ENCODE measurements around the gene CA5A.
A peak's percentile ranks its signal among the peaks of the same experiment; 100 is the strongest.

Gene CA5A

DNA sequence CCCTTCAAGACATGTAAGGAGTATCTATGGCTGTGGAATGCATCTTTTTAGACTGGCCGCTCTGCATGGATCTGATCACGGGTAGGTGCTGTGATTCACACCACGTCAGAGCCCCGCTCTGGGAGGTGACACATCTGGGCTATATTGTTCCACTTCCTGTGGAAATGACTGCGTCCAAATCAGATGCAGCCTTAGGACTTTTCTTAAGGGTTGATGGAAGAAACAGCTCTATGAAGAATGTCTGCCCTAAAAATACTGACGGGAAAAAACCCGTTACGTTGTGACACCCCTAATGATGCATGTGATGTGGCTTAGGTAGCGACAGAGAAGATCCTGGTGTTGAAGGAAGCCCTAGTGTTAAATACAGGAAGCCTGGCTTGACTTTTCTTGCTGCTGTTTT lies 27.1 kb upstream of the CA5A start:
- no peak for DNase-seq

DNA sequence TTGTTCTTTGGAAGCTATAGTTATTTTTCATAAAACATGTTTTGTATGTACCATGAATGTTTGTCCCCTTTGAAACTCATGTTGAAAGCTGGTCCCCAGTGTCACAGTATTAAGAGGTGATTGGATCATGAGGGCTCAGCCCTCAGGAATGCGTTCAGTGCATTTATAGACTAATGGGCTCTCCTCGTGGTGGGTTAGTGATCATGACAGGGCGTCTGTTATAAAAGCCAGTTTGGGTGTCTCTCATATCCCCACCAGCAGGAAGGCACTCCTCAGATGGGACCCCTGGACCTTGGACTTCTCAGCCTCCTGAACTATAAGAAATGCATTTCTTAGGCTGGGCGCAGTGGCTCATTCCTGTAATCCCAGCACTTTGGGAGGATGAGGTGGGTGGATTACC lies 25.3 kb upstream of the CA5A start:
- DNase-seq = no peak

DNA sequence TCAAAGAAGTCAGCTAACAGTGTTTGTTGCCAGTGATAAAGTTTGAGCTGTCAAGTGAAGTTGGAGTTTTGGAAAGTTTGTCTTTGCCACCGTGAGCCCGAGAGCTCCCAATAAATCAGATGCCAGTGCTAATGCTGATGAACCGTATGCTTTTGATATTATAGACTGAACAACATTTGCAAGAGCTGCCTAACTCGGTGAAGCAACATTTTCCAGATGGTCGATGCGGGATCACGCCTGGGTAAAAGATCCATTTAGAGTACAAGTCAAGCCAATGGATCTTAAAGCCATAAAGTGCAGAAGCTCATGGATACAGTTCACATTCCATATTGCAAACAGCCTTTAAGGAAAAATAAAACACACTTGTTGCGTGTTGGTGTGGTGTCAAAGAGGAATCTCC lies 24.5 kb upstream of the CA5A start:
- DNase-seq = no peak

DNA sequence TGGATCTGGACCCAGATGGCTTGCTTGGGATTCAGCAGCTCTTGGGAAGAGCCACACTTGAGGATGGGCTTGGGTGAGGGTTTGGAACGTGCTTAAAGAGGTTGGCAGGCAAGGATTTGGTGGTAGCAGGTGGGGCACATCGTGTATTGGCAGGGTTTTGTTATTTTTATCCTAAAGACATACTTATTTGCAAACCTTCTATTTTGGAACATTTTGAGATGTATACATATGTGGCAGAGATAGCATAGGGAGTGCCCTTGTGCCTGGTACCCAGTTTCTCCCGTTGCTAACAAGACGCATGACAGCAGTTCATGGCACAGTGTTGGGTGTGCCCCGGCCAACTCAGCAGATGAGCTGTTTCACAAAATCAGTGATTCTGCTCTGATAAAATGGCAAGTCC lies 24.0 kb upstream of the CA5A start:
- no peak for DNase-seq

DNA sequence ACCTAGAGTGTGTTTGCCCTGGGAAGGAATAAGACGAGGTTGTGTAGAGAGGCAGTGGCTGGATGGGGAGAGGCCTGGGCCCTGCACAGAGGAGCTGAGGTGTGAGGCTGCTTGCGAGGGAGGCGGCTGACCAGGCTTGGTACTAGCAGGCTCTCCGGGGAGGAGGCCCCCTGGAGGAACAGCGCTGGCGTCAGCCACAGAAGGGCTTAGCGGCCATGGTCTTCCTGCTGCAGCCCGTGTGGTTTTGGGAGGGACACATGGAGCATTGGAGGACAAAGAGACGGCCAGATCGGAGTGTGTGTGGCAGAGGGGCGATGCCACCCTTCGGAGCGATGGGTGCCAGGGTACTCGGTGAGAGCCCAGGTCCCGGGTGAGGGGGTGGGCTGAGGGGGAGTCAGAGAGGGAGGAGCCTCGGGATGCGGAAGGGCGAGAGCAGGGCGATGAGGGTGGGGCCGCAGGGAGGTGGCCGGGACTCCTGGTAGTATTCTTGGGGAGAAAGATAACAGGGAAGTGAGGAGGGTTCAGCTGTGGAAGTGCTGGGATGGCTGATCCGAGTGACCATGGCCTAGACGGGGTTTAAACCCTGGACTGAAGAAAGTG lies 23.2 kb upstream of the CA5A start:
- DNase-seq = no peak

DNA sequence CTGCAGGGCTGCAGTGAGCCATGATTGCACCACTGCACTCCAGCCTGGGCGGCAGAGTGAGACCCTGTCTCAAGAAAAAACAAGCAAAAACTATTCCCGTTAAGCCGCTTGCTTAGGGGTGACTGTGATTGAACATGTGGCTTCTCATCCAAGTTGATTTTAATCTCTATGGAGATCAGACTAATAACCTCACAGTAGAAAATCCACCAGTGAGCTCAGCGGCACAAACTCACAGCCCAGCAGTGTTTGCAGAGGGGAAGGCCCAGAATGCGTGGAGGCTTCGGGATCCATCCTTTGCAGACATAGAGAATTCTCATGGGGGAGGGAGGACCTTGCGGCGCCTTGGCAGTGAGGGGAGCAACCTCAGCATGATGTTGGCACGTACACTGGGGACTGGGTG lies 22.3 kb upstream of the CA5A start:
- no peak for DNase-seq

DNA sequence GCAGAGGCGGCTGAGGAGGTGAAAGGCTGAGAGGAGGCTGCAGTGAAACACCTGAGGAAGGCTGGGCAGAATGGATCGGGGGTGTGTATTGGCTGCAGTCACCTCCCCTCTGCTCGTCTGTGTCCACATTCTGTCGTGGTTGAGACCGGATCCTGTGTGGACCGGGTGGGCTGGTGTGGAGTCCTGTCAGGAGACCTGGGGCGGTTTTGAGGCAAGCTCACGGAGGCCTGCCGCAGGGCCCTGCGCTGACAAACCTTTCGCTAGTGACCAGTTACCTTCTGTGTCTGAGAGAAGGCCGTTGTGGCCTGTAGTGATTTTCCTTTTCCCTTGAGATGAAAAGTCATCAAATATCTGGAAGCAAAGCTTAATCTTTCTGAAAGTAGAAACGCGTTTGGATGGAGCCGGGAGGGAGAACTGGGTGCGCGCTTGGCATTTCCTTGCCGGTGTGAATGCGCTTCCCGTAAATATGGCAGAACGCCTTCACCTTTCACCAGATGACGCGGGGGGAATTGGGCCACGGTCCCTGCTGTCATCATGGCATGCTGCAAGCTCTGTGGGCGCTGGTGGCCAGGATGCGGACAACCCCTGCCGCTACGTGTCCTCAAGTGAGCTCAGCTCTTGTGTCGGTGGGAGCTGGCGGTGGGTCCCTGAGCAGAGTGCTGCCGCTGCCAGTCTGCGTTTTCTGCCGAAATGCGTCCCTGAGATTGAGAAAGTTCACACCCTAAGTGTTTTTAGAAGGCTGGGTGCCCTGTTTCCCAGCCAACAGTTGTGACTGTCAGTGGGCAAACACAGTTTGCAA lies 21.2 kb upstream of the CA5A start:
- DNase-seq = no peak

DNA sequence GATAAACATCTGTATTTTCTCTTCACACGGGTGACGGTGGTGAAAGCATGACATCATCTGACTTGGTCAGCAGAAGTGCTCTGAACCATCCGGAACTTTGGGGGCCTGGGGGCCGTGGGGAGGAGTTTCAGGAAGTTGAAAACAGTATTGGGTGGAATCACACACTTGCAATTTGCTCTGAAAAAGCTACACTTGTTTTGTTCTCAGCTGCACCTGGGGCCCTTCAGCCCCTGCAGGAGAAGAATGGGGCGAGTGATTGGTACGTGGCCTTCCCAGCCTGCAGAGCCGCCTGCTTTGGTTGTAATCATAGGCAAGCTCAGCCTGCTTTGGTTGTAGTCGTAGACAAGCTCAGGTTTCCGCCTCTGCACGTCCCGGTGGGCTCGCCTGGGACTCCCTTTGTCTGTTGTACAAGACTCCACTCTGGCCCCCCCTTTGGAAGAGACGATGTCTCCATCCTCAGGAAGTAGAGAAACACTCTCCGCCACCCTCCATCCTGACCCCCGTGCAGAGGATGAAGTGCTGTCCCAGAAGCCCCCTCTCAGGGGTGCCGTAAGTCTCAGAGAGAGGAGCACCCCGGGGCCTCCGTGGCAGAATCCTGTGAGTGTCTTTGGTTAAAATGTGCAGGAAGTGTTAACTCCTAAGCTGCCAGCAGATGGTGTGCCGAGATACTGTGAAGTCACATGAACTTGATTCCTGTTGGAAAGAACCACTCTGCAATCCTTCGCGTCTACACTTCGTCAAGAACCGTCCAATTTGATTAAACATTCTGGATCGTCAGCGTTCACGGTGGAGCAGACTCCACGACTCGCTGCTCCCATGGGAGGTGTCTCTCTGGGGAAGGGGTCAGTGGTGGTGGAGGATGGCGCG lies 20.3 kb upstream of the CA5A start:
- DNase-seq = peak; percentile 72

DNA sequence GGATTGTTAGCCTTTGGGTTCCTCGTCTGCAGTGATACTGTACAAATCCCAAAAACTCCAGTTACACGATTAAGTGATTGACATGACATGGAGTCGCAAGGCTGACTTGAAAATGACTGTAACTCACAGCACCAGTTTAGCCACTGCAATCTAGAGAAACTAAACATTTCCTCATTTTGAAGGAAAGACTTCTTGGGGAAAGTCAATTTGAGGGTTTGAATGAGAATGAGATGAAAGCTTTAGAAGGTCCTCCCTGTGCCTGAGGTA lies 19.7 kb upstream of the CA5A start:
- no peak for DNase-seq

DNA sequence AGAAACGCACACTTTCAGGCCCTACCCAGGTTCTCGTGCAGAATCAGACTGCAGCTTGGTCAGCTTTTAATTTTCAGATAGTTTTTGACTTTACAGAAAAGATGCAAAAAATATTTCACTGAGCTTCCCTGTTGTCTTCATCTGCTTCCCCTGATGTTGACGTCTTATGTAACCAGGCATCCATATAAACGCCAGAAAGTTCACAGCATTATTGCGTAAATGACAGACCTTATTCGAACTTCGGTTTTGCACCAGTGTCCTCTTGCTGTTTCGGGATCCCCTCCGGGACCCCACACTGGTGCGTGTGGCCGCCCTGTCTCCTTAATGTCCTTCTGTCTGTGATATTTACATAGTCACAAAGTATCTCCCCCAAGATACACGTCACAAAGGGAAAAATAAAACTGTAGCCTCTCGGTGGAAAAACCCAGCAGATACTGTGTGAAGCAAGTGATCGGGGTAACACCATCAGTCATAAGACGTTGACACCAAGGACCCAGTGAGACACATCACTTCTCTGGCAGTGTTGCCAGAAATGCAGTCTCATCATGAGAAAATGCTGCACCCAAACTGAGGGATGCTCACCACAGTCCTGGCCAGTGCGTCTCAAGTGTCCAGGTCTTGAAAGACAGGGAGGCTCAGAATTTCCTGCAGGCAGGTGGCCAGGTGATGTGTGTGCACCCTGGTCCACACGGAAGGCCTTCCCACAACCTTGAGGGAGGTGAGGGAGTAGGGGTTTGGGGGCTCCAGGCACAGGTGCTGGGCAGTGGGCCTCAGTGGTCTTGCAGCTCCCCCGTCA lies 19.2 kb upstream of the CA5A start:
- no peak for DNase-seq

DNA sequence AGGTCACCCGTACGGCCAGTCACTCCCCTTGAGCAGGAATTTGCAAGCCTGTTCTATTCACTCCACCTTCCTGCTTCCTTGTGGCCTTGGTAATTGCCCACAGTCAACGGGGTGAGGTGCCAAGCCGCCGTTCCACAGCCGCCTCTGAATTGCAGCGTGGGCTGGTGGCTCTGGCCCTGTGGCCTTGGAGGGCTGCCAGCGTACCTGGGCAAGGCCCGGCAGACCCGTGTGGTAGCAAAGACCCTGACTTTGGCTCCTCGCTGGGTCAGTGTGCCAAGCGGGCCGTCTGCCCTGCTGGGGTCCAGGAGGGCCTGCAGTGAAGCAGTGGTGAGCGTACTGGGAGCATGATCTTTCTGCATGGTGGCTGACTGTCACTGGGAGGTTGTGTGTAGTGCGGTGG lies 18.5 kb upstream of the CA5A start:
- no peak for DNase-seq

DNA sequence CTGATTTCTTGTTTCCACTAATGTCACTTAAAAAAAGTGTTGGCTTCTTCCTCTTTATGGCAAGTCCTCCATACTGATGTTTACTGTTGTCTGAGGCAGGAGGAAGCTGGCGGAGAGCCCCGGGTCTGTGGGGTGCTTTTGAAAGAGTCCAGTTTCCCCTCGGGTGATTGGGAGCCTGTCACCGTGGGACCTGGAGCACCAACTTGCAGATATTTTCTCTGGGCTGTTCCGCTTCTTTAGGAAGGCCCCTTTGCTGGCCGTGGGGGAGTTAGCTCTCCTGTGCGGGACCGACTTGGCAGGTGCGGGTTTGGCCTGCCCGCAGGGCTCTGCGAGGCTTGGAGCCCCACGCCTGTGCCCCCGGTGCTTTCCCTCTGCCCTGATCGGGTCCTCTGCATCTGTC lies 18.0 kb upstream of the CA5A start:
- DNase-seq = no peak

DNA sequence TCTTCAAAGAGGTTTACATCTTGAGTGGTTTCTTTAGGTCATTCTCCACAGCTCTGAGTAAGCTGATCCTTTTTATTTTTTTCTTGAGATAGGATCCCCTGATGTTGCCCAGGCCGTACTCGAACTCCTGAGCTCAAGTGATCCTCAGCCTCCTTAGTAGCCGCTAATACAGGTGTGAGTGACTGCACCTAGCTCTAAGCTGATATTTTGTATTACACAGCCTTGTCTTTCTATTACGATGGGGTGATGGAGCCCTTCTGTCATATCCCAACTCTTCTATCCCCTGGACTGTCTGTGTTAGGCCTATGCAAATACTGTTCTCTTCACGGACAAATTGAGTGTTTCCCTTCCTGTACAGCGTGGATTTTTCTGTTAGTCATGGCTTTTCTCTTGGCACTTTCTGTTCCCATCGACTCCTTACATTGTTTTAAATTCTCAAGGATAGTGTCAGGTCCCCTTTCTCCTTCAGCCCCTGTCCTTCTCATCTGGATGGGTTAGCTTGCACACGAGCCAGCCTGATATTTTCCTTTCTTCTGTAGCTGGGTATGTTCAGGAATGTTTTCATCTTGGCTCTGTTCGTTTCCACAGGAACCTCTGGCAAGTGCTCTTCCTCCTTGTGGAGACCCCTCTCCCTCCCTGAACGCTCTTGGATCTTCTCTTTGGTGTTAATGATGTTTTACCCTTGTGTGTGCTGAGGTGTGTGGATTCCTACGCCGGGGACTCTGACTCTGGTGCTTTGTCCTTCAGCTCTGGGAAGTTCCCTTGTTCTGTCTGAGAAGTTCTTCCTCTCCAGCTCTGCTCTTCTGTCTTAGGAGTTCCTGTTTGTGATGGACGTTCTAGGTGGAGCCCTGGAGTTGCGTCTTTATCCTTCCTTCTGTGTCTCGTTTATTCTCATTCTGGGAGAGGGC lies 17.2 kb upstream of the CA5A start:
- no peak for DNase-seq

DNA sequence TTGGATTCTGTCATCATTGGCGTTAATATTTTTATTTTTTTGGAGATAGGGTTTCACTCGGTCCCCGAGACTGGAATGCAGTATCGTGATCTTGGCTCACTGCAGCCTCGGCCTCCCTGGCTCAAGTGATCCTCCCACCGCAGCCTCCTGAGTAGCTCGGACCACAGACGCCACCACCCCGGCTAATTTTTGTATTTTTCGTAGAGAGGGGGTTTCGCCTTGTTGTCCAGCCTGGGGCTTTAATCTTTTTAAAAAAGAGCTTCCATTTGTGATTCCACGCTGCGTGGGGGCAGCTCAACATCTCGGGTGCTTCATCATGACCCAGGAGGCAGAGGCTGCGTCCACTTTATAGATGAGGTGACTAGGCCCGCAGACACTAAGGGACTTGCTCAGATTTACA lies 16.4 kb upstream of the CA5A start:
- DNase-seq = no peak

DNA sequence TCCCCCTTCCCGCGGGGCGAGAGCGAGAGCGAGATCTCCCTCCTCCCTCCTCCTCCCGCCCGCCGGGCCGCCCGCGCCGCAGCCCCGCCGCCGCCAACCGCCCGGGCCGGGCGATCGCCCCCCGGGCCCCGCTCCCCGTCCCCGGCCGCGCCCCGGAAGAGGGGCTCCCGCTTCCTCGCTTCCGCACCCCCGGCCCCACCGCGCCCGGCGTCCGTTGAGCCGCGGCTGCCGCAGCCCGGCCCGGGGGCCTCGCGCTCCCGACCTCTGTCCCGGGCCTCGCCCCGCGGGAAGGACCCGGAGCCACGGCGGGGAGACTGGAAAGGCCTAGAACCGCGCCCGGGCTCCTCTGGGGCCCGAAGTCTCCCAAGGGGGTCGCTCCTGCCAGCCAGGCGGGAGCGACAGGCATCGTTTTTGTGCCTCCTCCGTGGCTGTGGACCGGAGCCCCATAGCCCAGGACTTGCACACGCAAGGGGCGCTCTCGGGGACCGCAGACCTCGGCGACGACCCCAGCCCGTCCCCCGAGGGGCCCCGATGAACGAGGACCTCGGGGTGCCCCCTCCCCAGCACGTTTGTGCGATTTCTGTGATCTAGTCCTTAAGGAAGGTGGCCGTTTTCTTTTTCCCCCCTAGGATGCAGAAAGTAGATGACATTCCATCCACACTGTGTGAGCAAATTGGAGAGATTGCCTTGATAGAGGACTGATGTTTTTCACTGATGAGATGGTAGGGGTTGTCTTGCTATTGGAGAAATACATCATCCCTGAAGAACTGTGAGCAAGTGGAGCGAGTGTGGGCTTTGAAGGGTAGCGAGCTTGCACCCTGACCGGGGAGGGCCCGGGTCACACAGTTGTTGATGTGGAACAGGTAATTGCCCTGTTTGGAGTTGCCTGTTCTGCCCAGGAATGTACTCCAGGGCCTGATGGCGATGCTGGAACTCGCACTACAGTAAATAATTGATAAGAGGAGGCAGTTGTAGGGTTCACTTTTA lies 15.5 kb upstream of the CA5A start:
- peak; percentile 79 for DNase-seq

DNA sequence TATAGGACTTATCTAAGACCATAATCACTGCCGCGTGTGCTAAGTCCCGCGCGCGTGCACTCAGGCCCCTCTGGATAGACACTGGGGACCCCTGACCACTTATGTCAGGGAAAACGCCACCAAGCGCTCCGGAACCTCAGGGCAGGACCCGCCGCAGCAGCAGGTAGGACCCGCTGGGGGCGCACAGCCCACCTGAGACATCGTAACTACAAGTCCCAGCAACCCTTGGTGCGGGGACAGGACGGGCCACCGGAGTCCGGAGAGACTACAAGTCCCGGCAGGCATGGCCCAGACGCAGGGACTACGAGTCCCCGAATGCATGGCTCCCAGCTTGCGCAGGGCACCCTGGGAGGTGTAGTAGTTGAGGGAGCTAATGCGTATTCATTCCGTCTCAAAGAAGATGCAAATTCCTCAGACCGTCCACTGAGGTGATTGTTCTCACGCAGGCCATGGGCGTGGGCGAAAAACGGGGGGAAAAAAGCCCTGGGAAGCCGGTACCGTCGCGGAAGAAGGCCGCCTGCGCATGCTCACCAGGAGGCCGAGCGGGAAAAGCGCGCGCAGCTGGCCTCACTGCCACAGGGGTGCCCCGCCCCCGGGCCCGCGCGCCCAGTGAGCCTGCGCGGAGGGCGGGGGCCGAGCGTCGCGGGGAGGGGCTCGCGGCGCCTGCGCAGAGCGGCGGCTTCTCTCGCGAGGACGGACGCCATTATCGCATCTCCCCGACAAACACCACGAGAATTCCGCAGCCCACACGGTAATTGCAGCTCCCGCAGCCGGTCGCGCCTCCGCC lies 14.6 kb upstream of the CA5A start, which contains the start of gene BANP:
Gene BANP, plus strand, starts transcription at position 670 of the 787 bp plus-strand sequence. CDS start 23,682 bp downstream, outside the sequence.
- peak; percentile 100 for DNase-seq

DNA sequence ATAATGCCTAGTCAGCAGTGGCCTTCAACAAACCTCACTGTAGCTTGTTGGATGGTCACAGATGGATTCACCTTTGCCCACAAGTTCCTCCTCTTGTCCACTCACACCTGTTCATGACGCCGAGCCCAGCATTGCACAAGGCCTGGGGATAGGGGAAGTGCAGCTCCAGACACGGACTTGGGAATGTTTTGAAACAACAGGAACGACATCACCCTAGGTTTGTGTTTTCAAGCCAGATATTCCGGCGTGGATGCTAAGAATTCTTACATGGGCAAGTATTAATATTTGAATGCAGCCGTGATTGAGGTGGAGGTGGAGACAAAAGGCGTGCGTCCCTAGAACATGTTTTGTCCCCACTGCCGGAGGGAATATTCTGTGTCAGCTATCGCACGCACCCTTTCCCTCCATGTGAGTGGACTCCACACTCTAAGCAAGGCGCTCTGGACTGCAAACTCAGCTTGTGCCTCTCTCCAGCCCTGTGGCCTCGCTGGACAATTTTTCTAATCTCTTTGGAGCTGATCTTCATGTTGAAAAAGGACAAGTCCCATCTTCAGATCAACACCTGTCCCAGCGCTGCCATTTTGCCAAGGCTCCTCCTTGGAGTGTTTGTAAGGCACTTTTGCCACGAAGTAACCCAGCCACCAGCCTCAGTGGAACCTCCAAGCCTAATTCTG lies 12.9 kb upstream of the CA5A start:
- DNase-seq = no peak

DNA sequence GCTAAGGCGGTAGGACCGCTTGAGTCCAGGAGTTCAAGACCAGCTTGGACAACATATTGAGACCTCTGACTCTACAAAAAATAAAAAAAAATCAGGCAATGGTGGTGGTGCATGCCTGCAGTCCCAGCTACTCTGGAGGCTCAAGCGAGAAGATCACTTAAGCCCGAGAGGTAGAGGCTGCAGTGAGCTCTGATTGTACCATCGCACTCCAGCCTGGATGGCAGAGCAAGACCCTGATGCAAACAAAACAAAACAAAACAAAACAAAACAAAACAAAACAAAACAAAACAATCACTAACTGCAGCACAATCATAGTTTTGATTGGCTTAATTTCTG lies 12.4 kb upstream of the CA5A start:
- no peak for DNase-seq

DNA sequence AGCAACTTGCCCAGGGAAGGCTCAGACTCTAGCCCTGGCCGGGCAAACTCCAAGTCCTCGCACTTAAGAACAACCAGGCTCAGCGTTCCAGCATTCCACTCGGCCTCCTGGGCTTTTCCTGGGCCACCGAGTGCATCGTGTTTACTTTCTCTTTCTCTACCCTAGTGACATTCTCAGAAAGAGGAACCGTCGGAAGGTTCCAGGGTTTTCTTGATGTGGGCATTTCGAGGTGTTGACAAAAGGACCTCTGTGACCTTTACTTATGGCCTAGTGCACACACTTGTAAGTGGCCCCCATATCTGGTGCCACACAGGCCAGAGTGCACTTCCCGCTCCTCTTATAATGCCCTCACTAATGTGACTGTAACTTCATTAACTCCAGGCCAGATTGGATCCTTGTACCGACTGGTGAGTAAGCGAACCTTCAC lies 11.8 kb upstream of the CA5A start:
- no peak for DNase-seq
